GM12878 (cell line): ENCODE measurements around the gene SLC29A2. TPM values are rescaled to one million over a fixed set of nuclear protein-coding genes. Genes with fewer than 3 reads are reported as not detected.

ENCODE experiments used
- ATAC-seq: fragments of 200-7000 bp; cut with Tn5 transposase; 3 replicates; pipeline ENCODE4 v1.9.1; 2020; ENCODE audit warnings: mild to moderate bottlenecking, moderate library complexity
- BruUV-seq: library from RNA; stranded (reverse); fragments of 400-500 nt; replicated peaks from 2 replicates; lab custom pipeline; 2021; lab: Mats Ljungman, UMichigan
- CTCF ChIA-PET: fragments of 300-600 bp; sonication (Branson Sonifier 250); formaldehyde crosslinking; extraction: SDS; loops from one replicate; lab custom pipeline; 2021; ENCODE audit warnings: inconsistent platforms; lab: Yijun Ruan, JAX
- POLR2A ChIA-PET: fragments of 350-600 bp; formaldehyde crosslinking; extraction: SDS; loops from one replicate; lab custom pipeline; 2021; ENCODE audit warnings: inconsistent platforms; lab: Charles Lee
- RAD21 ChIA-PET: fragments of 300-600 bp; sonication (Branson Sonifier 250); formaldehyde crosslinking; loops from one replicate; lab custom pipeline; 2023; ENCODE audit warnings: antibody characterized with exemption; ENCODE audit not compliant: unreplicated experiment; lab: Charles Lee
- SMC1A ChIA-PET: fragments of 300-600 bp; sonication (Branson Sonifier 250); formaldehyde crosslinking; loops from one replicate; lab custom pipeline; 2023; ENCODE audit not compliant: unreplicated experiment, uncharacterized antibody; lab: Charles Lee
- DNase-seq: peaks from one replicate; pipeline ENCODE4 v3.0.0-alpha.2; 2011; ENCODE audit warnings: low read depth, low spot score
- FAIRE-seq: peaks from 3 replicates; lab custom pipeline; 2011; peaks lifted over from hg19 to GRCh38; lab: Jason Lieb, UNC
- H2AFZ ChIP-seq: 2 replicates; pipeline ENCODE4 v1.6.0; 2011; ENCODE audit warnings: low read depth, low read length, control low read depth; ENCODE audit not compliant: control insufficient read depth
- H3K27ac ChIP-seq: 2 replicates; pipeline ENCODE4 v1.5.1; 2011; ENCODE audit warnings: control low read depth; ENCODE audit not compliant: control insufficient read depth, insufficient read depth
- H3K27me3 ChIP-seq, 2 experiments: replicated peaks in 1 of 2; 2 replicates each; pipeline versions ENCODE4 v1.6.0 to v1.6.1; 2011; ENCODE audit warnings: low read length in 1 of 2; ENCODE audit not compliant: control insufficient read depth in 2 of 2, insufficient read depth in 2 of 2
- H3K36me3 ChIP-seq, 2 experiments: 2 replicates each; pipeline ENCODE4 v1.5.1; 2011; ENCODE audit warnings: low read length in 1 of 2; ENCODE audit not compliant: control insufficient read depth in 2 of 2, insufficient read depth in 2 of 2
- H3K4me1 ChIP-seq: 2 replicates; pipeline ENCODE4 v1.6.1; 2011; ENCODE audit warnings: mild to moderate bottlenecking, low read length, moderate library complexity, mixed read lengths; ENCODE audit not compliant: control insufficient read depth, insufficient read depth
- H3K4me2 ChIP-seq: 2 replicates; pipeline ENCODE4 v1.6.0; 2011; ENCODE audit warnings: control low read depth; ENCODE audit not compliant: control insufficient read depth, insufficient read depth
- H3K4me3 ChIP-seq: fragments of 200-600 bp; sonication (generic); 2 replicates; pipeline ENCODE4 v1.5.1; 2016
- H3K79me2 ChIP-seq: 2 replicates; pipeline ENCODE4 v1.6.0; 2011; ENCODE audit warnings: low read length; ENCODE audit not compliant: control insufficient read depth, insufficient read depth
- H3K9ac ChIP-seq: 2 replicates; pipeline ENCODE4 v1.8.0; 2011; ENCODE audit warnings: low read length, control low read depth, mixed read lengths; ENCODE audit not compliant: control insufficient read depth, insufficient read depth
- H3K9me3 ChIP-seq: replicated peaks from 3 replicates; pipeline ENCODE4 v1.5.1; 2011; ENCODE audit warnings: mild to moderate bottlenecking, low read length; ENCODE audit not compliant: control insufficient read depth, insufficient read depth
- H4K20me1 ChIP-seq: 2 replicates; pipeline ENCODE4 v1.6.0; 2011; ENCODE audit not compliant: control insufficient read depth, insufficient read depth
- BACH1 ChIP-seq: fragments of 450-650 bp; IDR thresholded peaks from 2 replicates; pipeline ENCODE4 v1.6.1; 2017; ENCODE audit warnings: mild to moderate bottlenecking, borderline replicate concordance
- BCL11A ChIP-seq: IDR thresholded peaks from 2 replicates; pipeline ENCODE4 v1.6.1; 2011; ENCODE audit warnings: low read depth, low read length
- HDAC2 ChIP-seq: fragments of 200-600 bp; sonication (generic); IDR thresholded peaks from 2 replicates; pipeline ENCODE4 v1.6.1; 2017
- MTA3 ChIP-seq: IDR thresholded peaks from 2 replicates; pipeline ENCODE4 v1.6.1; 2012; ENCODE audit warnings: low read length, inconsistent platforms, borderline replicate concordance
- NFYB ChIP-seq: IDR thresholded peaks from 2 replicates; pipeline ENCODE4 v1.6.1; 2011; ENCODE audit warnings: low read depth, mild to moderate bottlenecking, low read length, improper control_type of control experiment, moderate library complexity; ENCODE audit not compliant: insufficient read depth
- RCOR1 ChIP-seq: conservative IDR thresholded peaks from 2 replicates; pipeline ENCODE4 v1.6.1; 2012; ENCODE audit warnings: low read depth, low read length, improper control_type of control experiment
- SKIL ChIP-seq: fragments of 450-650 bp; IDR thresholded peaks from 2 replicates; pipeline ENCODE4 v1.6.1; 2017; ENCODE audit warnings: mild to moderate bottlenecking, low read depth, inconsistent platforms; ENCODE audit not compliant: poor library complexity, severe bottlenecking
- SUPT20H ChIP-seq: IDR thresholded peaks from 2 replicates; pipeline ENCODE4 v1.6.1; 2011; ENCODE audit warnings: low read depth, mild to moderate bottlenecking, low read length, moderate library complexity, borderline replicate concordance; ENCODE audit not compliant: control insufficient read depth
- TCF12 ChIP-seq: IDR thresholded peaks from 2 replicates; pipeline ENCODE4 v1.6.1; 2011; ENCODE audit warnings: low read depth, mild to moderate bottlenecking, low read length
- TCF3 ChIP-seq: IDR thresholded peaks from 2 replicates; pipeline ENCODE4 v1.6.1; 2012; ENCODE audit warnings: low read depth, mild to moderate bottlenecking, low read length, borderline replicate concordance; ENCODE audit not compliant: insufficient read depth
- ZBTB40 ChIP-seq: fragments of 450-650 bp; IDR thresholded peaks from 2 replicates; pipeline ENCODE4 v1.6.1; 2016; ENCODE audit warnings: mild to moderate bottlenecking, moderate library complexity, borderline replicate concordance
- ZNF384 ChIP-seq: IDR thresholded peaks from 2 replicates; pipeline ENCODE4 v1.6.1; 2012; ENCODE audit warnings: low read depth, mild to moderate bottlenecking, low read length, improper control_type of control experiment, borderline replicate concordance
- ZNF592 ChIP-seq: fragments of 450-650 bp; IDR thresholded peaks from 2 replicates; pipeline ENCODE4 v1.6.1; 2017; ENCODE audit warnings: mild to moderate bottlenecking, moderate library complexity
- WGBS: methylation state at CpG from one replicate; pipeline ENCODE4 v1.1.6; 2016; ENCODE audit warnings: low lambda C conversion rate; ENCODE audit not compliant: insufficient replicate concordance, insufficient coverage; ENCODE audit errors: missing lambda C conversion rate; 5-methylcytosine and 5-hydroxymethylcytosine counted together
- in situ Hi-C: fragments of 300-500 bp; cut with MboI; formaldehyde crosslinking; loops from 9 replicates; pipeline ENCODE4 v1.14.3; 2018; ENCODE audit warnings: mixed read lengths
- intact Hi-C: fragments of 100-400 bp; cut with micrococcal nuclease; formaldehyde crosslinking; loops from one replicate; pipeline ENCODE4 v1.14.2; 2022; ENCODE audit not compliant: unreplicated experiment
- polyA plus RNA-seq, 11 experiments: library from polyadenylated mRNA; depleted of rRNA in 4 of 11; unstranded in 6 of 11; stranded (reverse) in 5 of 11; fragments of >200 nt; fragmentation: Nextera tagmentation in 4 of 11; fragmentation: Illumina TruSeq in 1 of 11; extraction: Ambion mirVana in 4 of 11; extraction: Trizol in 1 of 11; gene quantifications; 1 replicate in 1 of 11; 2 replicates in 10 of 11; pipeline versions ENCODE4 v1.2.1 to v1.2.3, GENCODE V29; 2011 to 2016; ENCODE audit warnings: inconsistent platforms in 2 of 11, missing spikeins in 2 of 11, low read depth in 1 of 11
- total RNA-seq, 4 experiments: library from RNA; depleted of rRNA in 3 of 4; stranded (reverse); fragments of >200 nt in 3 of 4; fragmentation: Illumina TruSeq in 1 of 4; extraction: Trizol in 1 of 4; gene quantifications; 2 replicates each; pipeline versions ENCODE4 v1.2.1 to v1.2.3, GENCODE V29; 2013 to 2021

The SLC29A2 gene
- total and polyA plus RNA-seq, 10 of the 15 experiments (the other 5 are each of a cell fraction or from before 2014, with no cell fraction given), result 0.27 to 7.5 (median 2.2) TPM

GRCh38 chr11:66322732-66323427 lies 48.7 kb downstream of the SLC29A2 start:
- Histone ChIP-seq H3K4me2 (no peak overlapping the region), H3K9me3 (no peaks in the 10 kb centered on the region; the same call in 2 of the 3 replicates), H4K20me1 (no peaks in the 10 kb centered on the region), H3K27me3 (no peaks in the 10 kb centered on the region; a peak in 1 of 4 replicates), H3K36me3 (no peaks in the 10 kb centered on the region), H3K27ac (no peak overlapping the region), H2AFZ (no peak overlapping the region), H3K9ac (no peak overlapping the region), H3K4me3 (no peak overlapping the region), H3K4me1 (peaks cover 10% of the 10 kb centered on the region), H3K79me2 (no peaks in the 10 kb centered on the region)
- ChIA-PET CTCF (interaction anchor here (1.9 kb wide), 1 partner anchor 10 kb away, joined by 8 read pairs; no protein-coding TSS in a partner anchor), RAD21 (interaction anchor here (1.5 kb wide), 1 partner anchor 10 kb away, joined by 5 read pairs; no protein-coding TSS in a partner anchor), SMC1A (no interaction called here), POLR2A (no interaction called here)
- WGBS, result 54% methylated on average over 11 of the region's 11 CpGs
- no peak for ATAC-seq
- BruUV-seq, result no TSS peak
- intact Hi-C loops (no loop called here), in situ Hi-C loops (no loop called here)
- no peak for FAIRE-seq
- DNase-seq, result no peak
- TF ChIP-seq MTA3, result no peak
- TF ChIP-seq TCF3, result no peak
- TF ChIP-seq ZBTB40, result no peak
- TF ChIP-seq BCL11A, result no peak
- no peak for TF ChIP-seq TCF12
- TF ChIP-seq RCOR1, result no peak
- TF ChIP-seq ZNF592, result no peak
- TF ChIP-seq SUPT20H, result no peak
- TF ChIP-seq ZNF384, result no peak
- no peak for TF ChIP-seq HDAC2
- no peak for TF ChIP-seq SKIL
- no peak for TF ChIP-seq NFYB
- TF ChIP-seq BACH1, result no peak
